ENCODE measurements around the gene SLC44A2. TPM values are rescaled to one million over a fixed set of nuclear protein-coding genes. Genes with fewer than 3 reads are reported as not detected.

SLC44A2 gene
- total and polyA plus RNA-seq, 2 of the 13 experiments (the other 11 are each of a cell fraction or from before 2014, with no cell fraction given), result 2.4 to 5.6 TPM

- TF ChIP-seq UBTF (CRISPR knock-in tag; IDR thresholded peaks at IDR 0.05) (peak; percentile 54), SKI (IDR thresholded peaks at IDR 0.05; ENCODE audit: partially characterized antibody) (peak; percentile 46), ZNF546 (CRISPR knock-in tag; conservative IDR thresholded peaks at IDR 0.05) (peak; percentile 47; the same call in 1 of the 2 replicates), POGK (CRISPR knock-in tag; conservative IDR thresholded peaks at IDR 0.05) (peak; percentile 82), ZNF816 (CRISPR knock-in tag; IDR thresholded peaks at IDR 0.05; ENCODE audit: borderline replicate concordance) (peak; percentile 60; the same call in 1 of the 2 replicates), GATAD2A (CRISPR knock-in tag; IDR thresholded peaks at IDR 0.05) (peak; percentile 71), NR2C2 (CRISPR knock-in tag; IDR thresholded peaks at IDR 0.05; ENCODE audit: borderline replicate concordance) (peak; percentile 86; the same call in 1 of the 2 replicates), RERE (CRISPR knock-in tag; IDR thresholded peaks at IDR 0.05; ENCODE audit: low read depth) (0 out of 2 replicates have a peak, but pooled peaks have one; percentile 44), KMT2B (CRISPR knock-in tag; IDR thresholded peaks at IDR 0.05) (peak; percentile 77), ZNF563 (CRISPR knock-in tag; IDR thresholded peaks at IDR 0.05) (peak; percentile 61), HNF1A (IDR thresholded peaks at IDR 0.05; ENCODE audit: low read depth) (no peak), HNF1A (CRISPR knock-in tag; IDR thresholded peaks at IDR 0.05; ENCODE audit: borderline replicate concordance) (peak; percentile 86; the same call in 1 of the 2 replicates), TEAD3 (CRISPR knock-in tag; optimal IDR thresholded peaks at IDR 0.05; ENCODE audit: borderline replicate concordance) (peak; percentile 82)
Observed at GRCh38 chr19:10653732-10654609, 28.6 kb downstream of the SLC44A2 start, which contains the start of gene ILF3 (continued).

All from HepG2 (cell line).